OCI-M1 (cell line): ENCODE data around the gene TMEM213.

Experiments
- DNase-seq: peaks from one replicate; lab custom pipeline; 2025; lab: John Stamatoyannopoulos, UW

Gene TMEM213

GRCh38 chr7:138842111-138842510 lies 44.3 kb downstream of the TMEM213 start:
- no peak for DNase-seq

- DNase-seq = peak; percentile 2
Observed at GRCh38 chr7:138843632-138844580, 46.1 kb downstream of the TMEM213 start.

- no peak for DNase-seq
Observed at GRCh38 chr7:138845711-138846110, 47.9 kb downstream of the TMEM213 start.

GRCh38 chr7:138848056-138848980 lies 50.5 kb downstream of the TMEM213 start:
- DNase-seq = peak; percentile 2

DNA sequence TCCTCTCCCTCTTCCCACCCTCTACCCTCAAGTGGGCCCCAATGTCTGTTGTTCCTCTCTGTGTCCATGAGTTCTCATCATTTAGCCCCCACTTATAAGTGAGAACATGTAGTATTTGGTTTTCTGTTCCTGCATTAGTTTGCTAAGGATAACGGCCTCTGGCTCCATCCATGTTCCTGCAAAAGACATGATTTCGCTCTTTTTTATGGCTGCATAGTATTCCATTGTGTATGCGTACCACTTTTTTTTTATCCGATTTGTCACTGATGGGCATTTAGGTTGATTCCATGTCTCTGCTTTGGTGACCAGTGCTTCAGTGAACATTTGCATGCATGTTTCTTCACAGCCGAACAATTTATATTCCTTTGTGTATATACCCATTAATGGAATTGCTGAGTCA lies 51.9 kb downstream of the TMEM213 start:
- DNase-seq = no peak

- no peak for DNase-seq
Observed at GRCh38 chr7:138852469-138852868, 54.7 kb downstream of the TMEM213 start.

GRCh38 chr7:138853448-138853847 lies 55.7 kb downstream of the TMEM213 start:
- no peak for DNase-seq

- DNase-seq = no peak
Observed at GRCh38 chr7:138854115-138854645, 56.4 kb downstream of the TMEM213 start.

DNA sequence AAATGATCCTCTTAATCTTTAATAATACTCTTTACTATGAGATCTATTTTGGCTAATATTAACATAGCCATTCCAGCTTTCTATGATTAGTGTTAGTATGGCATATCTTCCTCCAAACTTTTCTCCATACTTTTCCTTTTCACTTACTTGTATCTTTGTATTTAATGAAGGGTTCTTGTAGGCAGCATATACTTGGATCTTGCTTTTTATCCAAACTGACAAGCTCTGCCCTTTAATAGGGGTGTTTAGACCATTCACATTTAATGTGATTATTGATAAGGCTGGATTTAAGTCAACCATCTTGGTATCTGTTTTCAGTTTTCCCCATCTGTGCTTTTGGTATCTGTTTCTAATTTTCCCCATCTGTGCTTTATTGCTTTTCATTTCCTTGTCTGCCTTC lies 59.9 kb downstream of the TMEM213 start:
- DNase-seq = no peak

DNA sequence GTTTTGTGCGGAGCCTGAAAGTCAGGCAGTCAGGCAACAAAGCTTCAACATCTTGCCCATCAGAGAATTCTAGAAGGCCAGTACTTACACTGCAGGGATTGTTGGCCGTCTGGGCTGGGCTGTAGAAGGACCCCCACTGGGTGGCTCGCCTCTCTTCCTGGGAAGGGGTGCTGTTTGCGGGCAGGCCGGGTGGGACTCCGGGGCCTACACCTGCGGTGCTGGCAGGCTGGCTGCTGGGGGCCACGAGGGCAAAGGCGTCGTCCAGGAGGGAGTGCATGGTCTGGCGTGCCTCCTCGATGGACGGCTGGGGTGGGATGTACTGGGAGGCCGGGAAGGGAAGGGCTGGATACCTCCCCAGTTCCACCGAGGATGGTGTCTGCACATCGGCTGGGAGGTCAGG lies 63.3 kb downstream of the TMEM213 start:
- no peak for DNase-seq

GRCh38 chr7:138863931-138864330 lies 66.1 kb downstream of the TMEM213 start:
- no peak for DNase-seq

- no peak for DNase-seq
Observed at GRCh38 chr7:138864667-138865066, 66.9 kb downstream of the TMEM213 start.

DNA sequence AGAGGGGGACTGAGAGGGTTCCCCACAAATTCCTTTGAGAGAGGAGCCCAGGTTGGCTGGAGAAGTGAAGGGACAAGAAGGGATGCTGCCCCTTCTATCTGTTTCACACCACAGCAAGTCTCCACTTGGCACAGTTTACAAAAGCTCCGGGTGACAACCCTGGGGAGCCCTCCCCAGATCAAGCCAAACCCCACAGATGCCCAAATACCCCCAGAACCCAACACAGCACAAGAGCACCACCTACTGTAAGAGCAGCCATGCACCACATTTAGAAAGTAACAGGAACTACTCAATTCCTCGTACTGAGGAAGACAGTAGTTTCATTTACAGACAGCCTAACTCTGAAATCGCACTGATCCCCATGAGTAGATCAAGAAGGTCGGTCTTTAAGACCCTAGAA lies 68.0 kb downstream of the TMEM213 start:
- peak; percentile 44 for DNase-seq

DNA sequence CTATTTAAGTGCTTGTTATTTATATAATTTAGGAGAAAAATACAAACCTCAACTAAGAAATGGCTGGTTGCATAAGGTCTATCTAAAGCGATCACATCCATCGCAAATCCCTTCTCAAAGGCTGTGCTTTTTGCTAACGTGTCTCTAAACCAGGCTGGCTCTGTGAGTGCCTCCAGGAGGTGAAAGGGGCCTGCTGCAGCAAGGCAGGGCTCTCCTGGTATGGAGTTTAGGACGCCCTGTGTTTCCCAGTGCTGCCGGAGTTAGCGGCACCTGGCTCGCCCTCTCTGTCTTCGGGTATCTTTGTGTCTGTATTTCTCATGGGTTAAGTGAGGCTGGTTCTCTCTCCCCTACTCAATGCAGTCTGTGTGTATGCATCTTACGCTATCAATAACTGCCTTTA lies 68.6 kb downstream of the TMEM213 start:
- no peak for DNase-seq

DNA sequence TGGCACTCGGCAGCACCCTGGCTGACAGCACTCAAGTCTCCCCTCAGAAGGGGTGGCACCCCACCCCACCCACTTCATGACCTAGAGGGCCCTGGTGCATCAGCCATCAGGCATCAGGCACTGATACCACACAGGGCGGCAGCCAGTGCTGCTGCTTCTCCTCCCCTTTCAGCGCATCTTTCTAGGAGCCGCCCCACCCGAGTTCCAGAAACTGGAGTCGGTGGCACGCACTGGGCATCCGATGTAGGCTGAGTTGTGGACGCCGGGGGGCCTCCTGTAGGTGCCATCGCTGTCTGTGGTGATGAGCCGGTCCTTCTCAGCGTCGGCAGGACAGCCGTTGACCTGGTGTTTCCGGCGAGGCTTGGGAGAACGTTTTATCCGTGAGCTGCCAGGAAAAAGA lies 70.0 kb downstream of the TMEM213 start:
- no peak for DNase-seq

GRCh38 chr7:138868711-138869110 lies 70.9 kb downstream of the TMEM213 start:
- DNase-seq = no peak

DNA sequence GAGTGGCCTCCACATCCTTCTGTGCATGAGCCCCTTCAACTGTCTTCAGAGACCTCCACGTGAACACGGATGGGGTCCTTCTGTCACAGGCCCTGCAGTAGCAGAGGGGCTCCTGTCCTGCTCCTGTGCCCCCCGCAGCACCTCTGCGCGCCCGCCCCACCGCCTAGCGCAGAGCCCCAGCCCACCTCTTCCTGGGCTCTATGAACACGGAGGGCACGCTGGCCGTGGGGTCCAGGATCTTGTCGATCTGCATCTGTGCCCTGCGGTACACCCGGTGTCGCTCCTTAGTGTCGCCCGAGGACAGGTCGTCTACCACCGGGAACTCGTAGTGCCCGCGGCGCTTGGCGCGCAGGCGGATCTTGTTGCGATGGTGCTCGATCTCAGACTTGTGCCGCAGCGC lies 71.6 kb downstream of the TMEM213 start:
- no peak for DNase-seq

- DNase-seq = no peak
Observed at GRCh38 chr7:138871065-138871813, 73.4 kb downstream of the TMEM213 start.

GRCh38 chr7:138871814-138872090 lies 74.0 kb downstream of the TMEM213 start:
- DNase-seq = no peak

GRCh38 chr7:138872576-138872975 lies 74.8 kb downstream of the TMEM213 start:
- no peak for DNase-seq

DNA sequence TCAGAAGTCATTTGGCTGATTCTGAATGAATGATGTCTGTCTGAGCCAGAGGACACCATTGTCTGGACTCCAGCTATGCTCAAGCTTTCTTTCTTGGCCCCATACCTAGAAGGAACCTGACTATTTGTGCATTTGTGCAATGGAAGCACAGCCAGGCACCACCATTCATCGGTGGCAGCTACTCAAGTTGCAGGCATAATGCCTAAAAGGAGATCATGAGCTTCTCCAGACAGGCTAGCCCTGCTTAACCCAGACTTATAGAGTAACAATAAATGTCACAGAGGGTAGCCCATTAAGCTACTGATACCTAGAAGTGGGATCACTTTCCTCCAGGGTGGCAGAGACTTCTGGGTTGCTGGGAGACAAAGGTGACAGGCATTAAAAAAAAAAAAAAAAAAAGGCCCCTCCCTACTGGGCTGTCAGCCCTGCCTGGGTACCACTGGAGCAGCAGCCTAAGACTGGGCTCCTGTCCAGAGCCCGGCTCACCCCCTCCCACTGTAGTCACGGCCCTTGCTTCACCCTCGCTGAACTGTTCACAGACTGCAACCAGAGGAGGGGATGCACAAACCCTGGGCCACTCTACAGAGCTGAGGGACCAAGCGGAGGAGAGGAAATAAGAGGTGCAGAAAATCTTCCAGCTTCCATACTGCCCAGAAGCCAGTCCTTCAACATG lies 75.6 kb downstream of the TMEM213 start:
- no peak for DNase-seq
